Measurements from ENCODE around the gene ELMO2.

Gene ELMO2

DNA sequence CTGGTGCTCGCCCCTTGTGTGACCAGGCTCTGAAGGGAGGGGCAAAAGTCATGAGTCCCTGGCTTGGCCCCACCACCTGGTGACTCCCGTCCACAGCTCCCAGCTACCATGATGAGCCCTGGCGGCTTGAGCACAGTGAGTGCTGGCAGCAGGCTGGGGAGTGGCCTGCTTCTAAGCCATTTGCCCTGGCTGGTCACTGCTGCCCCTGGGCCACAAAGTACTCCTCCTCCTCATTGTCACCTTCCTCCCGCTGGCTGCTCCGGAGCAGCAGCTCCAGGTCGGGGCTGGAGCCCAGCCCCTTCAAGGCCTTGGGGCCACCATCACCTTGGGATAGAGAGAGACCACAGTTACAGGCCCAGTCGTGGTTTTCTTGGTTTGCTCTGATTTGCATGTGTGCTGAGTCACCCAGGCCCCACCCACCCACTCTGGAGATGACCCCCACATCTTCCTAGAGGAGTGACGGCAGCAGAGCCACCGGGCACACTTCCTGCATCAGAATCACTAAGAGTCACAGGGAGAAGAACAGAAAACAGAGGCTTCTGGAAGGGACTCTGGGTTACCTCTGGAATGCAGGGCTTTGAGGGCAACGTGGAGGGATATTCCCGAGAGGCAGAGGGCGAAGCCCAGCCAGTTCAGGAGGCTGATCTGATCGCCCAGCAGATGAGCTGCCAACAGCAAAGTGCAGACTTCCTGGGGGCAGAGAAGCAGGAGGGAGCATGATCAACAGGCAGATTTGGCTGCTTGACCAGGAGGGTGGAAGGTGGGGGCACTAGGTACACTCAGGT, 56.0 kb downstream of the ELMO2 start:
- DNase-seq = peak; percentile 14

DNA sequence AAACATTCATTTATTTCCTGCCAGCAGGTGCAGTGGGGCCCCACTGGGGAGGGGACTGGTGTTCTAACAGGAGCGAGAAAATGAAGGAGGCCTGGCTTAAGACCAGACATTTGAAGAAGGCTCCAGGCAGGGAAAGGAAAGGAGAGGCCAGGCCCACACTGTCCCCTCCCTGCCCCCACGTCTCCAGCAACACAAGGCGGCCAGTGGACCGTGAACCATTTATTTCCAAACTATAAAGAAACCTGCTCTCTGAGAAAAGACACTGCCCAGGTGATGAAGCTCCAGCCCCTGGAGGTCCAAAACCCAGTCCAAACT, 56.7 kb downstream of the ELMO2 start:
- no peak for DNase-seq

DNA sequence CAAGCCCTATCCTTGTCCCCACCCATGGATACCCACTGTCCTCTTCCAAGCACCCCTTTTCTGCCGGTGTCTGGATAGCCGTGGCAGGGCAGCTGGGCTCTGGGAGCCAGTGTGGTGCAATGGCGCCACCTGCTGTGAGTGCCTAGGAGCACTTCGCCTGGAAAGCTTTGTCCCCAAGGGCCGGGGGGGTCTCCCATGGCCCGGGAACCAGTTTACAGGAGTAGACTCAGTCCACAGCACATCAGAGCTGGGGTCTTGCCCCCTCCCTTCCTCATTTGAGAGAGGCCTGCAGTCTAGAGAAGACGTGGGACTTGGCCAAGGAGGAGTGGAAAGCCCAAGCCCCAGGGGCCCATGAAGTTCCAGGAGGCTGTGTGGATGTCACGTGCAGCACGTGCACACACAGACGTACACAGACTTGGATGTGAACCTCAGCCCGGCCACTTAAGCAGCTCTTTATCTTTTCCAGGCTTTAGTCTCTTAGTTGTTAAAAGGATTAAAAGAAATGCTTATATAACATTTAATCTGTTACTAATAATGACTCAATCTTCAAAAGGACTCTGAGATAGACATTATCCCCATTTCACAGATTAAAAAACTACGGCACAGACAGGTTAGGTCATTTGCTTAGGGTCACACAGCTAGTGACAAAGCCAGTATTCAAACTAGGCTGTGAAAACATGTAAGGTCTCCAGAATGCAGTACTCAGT, 57.2 kb downstream of the ELMO2 start:
- DNase-seq = no peak

DNA sequence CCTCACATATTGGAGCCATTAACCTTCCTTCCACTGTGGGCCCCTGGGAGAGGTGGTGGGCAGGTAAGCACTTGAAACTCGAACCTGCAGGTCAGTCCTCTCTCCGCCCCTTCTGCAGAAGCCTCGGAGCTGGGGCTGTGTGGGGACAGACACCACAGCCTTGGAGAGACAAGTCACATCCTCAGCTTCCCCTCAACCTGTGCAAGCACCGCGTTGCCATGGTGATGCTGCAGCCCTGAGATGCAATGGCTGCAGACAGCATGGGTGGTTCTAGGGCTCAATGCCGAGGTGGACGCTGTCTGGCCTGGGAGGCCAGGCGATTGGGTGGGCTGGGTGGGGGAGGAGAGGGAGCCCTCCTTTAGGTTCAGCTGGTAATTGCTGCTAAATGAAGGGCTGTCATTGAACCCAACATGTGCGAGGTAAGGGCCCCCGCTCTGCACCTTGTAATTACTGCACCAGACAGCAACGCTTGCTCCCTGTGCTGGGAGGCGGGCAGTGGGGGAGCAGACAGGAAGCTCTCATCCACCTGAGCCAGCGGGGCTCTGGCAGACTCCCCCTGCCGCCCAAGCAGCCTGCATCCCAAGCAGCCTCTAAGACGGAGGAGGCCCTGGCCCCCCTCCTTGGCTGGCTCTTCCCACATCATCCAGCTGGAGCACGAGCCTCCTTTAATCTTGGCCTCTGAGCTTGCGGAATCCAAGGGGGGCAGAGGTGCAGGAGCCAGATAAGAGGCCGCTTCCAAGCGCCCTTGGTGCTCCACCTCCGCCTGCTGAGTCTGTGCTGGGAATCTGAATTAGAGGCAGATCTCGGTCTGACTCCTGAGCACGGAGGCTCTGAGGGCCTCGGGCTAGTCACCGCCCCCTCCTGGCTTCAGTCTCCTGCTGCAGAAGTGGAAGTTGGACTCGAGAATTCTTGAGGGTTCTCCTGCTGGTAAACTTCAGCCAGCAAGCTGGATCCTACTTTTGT, 58.3 kb downstream of the ELMO2 start:
- no peak for DNase-seq

DNA sequence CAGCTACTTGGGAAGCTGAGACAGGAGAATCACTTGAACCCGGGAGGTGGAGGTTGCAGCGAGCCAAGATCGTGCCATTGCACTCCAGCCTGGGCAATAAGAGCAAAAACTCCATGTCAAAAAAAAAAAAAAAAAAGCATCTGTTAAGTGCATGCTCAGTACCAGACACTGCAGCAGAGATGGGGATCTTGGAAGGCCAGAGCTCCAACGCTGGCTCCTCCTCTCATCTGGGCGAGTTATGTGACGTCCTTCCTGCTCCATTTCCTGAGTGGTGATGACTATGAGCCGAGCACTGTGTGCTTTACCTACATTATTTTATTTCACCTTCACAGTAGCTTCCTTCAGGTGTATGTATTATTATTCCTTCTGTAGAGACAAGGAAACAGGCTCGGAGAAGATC, 59.6 kb downstream of the ELMO2 start:
- DNase-seq = no peak

DNA sequence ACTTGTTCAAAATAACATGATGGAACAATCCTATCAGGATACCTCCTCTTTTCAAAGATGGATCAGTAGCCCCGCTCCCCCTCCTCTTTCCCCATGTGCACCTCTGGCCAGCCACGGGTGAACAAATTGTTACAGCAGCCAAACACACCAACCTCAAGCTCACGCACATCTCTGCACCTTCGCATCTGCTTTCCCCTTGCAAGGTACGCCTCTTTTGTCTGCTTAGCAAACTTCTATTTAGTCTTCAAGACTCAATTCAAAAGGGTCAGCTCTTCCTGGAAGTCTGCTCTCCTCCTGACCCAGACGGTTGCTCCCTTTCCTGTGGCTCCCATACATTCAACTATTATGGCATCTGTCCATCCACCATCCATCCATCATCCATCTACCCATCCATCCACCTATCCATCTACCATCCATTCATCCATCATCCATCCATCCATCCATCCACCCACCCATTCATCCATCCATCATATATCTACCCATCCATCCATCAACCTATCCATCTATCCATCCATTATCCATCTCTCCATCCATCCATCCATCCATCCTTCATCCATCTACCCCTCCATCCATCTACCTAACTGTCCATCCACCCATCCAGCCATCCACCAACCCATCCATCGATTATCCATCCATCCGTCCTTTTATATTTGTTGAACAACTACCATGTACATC, 61.8 kb downstream of the ELMO2 start:
- no peak for DNase-seq

DNA sequence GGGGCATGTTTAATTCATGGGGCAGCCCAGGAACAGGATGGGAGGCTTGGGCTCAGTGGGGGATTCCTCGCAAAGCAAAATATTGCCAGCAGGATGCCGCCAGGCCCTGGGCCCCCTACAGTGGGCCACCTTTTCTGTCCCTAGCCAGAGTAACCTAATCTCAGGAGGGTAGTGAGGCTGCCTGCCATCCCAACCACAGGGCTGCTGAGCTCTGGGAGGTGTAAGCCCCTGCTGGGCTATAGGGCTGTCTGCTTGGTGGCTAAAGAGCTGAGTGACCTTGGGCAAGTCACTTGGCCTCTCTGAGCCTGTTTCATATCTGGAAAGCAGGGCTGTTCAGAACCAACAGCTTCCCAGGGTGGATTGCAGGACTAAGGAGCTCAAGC, 62.4 kb downstream of the ELMO2 start:
- DNase-seq = no peak

DNA sequence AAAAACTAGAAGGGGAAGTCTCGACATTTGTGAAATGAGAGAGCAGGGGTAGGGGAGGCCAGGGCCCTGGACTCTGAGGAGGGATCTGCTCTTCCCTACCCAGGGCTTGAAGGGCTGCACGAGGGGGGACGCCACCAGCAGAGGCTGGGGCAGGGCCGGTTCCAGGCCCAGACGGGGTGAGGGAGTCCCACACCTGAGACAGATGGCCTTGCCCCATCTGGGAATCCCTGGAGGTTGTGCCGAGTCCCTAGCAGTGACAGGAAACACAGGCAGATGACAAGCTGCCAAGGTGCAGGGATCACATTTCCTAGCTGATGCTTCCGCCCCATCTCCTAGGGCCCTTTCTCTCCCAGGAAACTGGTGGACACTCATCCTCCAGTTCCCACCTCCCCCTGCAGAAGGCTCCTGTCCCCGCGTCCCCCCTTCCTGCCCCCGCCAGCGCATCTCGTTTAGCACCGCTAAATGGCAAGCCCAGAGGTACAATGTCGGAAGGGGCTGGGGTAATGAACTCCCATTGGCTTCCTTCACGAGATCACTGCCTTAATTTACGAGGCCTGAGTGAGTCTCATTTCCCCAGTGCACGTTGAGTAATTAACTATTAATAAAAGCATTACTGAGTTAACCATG, 63.0 kb downstream of the ELMO2 start:
- DNase-seq = no peak

DNA sequence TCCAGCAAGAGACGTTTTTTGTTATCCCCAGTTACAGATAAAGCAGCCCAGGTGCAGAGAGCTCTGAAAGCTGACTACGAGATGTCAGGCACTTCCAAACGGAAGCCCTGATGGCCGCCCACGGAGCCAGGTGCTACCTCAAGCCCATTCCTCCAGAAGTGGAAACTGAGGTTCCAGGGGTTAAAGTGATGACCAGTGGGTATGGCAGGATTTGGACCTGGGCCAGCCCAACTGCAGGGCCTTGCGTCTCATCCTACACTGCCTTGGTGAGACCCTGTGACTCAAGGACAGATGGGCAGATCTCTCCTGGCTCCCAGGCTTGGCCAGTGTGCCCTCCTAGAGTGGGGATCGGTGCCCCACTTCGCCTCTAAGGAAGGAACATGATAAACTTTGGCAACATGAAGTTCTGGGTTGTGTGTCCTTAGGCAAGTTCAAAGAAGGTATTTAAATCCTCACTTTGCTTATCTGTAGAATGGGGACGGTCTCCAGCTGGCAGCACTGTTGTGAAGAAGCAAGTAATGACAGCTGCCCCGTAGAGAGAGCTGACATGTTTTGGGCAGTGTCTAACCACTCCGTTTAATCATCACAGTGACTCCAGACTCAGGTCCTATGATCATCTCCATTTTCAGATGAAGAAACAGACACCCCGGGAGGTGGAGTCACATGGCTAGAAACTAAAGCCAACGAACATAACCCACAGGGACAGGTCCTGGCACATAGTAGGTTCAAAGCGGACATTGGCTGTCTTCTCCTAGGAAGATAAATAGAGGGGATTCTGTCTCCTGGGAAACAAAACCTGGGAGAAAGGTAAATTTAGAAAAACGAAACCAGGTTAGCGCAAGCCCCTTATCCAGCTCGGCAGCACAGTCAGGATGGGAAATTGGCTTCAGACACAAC, 63.7 kb downstream of the ELMO2 start:
- no peak for DNase-seq

DNA sequence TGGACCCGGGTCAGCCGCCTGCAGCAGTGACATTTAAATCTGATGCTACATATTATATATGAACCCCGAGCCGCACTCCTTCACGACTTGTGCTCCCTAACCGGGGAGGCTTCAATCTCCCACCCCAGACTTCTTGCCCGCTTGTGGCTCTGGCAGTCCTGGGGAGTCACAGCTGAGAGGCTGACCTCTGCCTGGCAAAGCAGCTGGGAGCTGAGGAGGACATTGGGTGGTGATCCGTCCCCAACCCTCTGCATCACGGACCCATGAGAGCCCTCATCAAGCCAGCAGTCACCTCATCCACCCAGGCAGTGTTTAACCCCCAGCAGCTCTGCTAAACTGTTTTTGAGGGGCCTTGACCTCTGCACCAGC, 64.4 kb downstream of the ELMO2 start:
- no peak for DNase-seq

DNA sequence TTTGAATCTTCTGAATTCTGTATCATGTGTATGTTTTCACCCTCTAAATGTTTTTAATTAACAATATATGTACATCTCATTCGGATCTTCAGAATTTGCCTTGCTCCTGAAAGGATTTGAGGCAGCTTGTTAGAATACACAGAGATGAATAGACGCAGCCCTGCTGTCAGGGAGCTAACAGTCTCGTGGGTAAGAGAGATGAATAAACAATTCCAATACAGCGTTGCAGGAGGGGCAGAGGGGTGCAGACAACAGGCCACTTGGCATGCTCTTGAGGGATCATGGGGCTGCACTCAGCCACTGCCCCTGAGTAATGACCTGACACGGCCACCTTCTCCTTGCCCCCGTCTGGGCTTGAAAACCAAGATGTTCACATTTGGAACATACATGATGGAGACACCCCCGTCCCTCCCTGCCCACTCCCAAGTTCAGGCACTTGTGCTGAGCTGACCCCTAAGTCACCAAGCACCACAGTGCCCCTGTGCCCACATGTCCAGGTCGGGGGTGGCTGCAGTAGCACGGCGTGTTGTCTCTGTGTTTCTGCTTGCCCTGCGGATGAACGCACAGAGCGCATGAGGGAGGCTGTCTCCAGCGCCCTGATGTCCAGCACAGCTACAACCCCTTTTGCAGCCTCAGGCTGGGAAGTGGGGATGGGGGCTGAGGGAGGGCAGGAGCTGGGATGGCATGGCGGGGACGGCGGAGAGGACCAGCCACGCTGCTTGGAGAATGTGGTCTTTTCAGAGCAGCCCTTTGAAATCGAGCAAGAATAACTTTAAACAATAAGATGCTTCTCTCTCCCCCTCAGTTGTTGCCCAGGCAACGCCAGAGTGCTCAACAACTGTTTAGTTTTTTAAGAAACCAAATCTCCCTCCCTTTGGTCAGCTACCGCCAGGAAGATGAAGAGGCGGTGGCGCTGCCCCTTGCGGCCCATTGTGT, 65.1 kb downstream of the ELMO2 start:
- no peak for DNase-seq

DNA sequence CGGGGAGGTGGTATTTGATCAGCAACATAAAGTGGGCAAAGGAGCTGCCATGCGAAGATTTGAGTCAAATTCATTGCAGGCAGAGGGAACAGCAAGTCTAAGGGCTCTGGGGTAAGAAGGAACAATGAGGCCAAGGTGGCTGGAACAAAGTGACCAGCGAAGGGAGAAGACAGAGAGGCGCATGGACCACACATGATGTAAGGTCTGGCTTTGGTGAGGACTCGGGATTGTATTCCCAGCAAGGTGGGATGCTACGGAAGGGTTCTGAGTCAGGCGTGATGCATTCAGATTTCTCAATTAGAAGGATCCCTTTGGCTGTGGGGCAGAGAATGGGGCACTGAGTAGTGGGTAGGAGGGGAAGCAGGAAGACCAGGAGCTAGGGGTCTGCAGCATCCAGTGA, 67.4 kb downstream of the ELMO2 start:
- no peak for DNase-seq

DNA sequence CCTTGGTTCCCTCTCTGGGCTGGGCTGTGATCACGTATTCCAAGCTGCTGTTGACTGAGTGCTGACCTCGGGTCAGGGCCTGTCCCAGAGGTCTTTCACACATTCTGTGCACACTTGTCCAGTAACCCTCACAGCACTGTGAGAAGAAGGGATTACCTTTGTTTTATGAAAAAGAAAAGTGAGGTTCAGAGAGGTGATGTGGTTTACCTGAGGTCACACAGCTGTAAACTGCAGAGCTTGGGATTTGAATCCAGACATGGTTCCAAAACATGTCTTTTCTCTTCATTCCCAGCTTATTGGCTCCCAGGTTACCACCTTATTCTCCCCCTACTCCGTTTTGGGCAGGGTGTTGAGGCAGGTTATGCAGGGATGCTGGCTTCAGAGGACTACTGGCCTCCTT, 69.7 kb downstream of the ELMO2 start:
- DNase-seq = no peak

DNA sequence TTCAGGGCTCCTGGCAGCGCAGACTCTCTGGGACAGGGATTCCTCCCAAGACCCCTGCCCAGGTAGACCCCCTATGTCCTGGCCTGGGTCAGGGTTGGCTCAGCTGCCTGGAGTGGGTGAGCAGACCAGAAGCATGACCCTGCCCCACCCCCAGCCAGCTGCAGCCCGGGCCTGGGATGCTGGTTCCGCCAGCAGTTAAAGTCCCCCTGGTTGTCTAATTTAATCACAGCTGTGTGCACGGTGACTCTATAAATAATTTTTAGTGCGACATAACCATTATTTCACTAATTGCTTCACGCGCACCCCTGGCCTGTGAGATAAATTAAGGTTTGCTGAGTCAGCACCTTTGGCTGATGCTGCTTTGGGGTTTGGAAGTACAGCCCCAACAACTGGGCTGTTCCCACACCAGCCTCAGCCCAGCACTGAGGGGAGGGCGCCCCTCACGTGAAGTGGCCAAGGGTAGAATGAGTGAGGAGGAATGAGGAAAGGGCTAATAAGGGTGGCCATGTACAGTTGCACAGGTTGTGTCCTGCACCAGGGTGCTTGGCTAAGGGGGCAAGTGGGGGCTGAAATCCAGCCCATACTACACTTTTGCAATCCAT, 72.0 kb downstream of the ELMO2 start:
- DNase-seq = no peak

DNA sequence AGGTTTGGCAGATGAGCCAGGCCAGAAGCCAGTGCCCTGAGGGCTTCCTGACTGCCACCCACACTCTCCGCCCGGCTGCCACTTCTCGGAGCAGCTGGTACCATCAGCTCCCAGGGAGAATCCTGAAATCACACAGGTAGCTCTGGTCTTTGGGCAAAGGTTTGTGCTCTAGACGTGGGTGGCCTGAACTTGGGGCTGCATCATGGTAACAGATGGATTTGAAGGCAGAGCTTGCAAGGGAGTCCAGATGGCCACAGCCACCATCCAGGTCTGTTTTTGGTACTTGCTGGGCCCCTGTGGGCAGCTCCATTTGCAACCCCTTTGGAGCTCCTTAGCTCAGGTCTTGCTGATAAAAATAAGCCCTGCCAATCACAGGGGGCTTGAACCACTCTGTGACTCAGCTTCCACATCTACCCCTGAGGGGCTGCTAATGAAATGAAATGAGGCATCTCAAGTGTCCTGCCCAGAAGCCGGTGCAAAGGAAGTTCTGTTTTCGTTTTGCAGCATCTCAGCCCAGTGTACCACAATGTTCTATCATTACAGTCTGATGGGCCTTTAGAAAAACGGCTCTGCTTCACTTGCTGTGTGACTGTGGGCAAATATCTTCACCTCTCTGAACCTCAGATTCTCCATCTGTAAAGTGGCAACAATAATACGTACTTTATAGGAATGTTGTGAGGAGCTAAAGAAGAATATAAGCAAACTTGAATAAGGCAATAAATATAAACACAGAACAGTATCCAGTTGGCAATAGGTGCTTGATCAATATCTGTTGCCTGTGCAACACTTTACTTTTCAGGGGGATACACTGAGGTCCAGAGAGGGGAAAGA, 73.0 kb downstream of the ELMO2 start:
- DNase-seq = no peak

DNA sequence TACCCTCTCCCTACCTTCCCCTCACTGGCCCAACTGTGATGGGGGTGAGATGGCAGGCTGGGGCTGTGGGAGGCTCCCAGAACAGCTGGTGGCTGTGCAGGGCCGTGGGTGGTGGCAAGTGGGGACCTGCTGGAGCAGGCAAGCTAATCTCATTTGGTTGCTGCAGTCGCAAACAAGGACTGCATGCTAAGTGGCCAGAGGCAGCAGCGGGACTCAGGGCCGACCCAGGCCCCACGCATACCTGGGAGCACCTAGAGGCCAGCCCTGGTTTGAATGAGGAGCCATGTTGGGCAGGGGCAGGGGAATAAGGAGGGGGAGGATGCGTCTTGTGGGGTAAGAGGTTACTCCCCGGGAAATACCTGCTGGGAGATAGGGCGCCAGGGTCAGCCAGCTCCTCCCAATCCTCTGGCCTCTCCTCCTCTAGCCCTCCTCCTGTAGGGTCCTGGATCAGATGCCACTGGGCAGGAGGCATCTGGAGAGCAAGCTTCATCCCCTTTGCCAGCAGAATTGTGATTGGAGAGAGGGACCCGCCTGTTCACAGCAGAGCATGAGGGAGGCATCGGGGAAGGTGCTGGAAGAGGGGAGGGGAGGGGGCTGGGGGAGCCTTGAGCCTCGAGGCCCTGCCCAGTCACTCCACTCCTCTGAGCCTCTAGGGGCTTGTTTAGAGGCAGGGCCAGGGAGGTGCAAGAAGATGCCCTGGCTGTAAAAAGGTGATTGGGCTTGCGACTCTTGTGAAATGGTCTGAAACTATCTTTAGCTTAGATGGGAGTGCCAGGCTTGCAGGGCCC, 73.8 kb downstream of the ELMO2 start:
- no peak for DNase-seq

DNA sequence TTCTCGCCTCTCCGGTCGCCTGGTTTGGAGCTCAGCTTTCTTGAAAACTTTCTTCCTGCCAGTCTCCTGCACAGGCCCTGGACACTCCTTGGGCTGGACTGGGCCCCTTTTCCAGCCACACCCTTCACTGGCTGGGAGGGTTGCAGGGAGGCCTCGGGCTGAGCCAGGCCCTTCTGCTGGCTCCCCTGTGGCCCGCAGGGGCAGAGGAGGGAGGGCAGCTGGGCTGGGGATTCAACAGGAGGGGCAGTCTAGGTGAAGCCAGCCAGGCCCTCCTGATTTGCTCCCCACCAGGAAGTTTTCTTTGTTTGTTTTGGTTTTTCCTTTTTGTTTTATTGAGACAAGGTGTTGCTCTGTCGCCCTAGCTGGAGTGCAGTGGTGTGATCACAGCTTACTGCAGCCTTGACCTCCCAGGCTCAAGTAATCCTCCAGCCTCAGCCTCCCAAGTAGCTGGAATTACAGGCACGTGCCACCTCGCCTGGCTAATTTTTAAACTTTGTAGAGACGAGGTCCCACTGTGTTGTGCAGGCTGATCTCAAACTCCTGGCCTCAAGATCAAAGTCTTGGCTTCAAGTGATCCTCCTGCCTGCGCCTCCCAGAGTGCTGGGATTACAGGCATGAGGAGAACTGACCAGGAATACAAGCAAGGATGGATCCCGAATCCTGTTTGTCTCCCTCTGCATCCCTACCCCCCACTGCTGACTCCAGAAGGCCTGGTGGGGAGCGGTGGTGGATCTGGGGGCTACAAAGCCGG, 74.6 kb downstream of the ELMO2 start:
- no peak for DNase-seq

Measured in NCI-H226 (cell line).